HepG2 (cell line): ENCODE results near the gene GRID1. TPM values are rescaled to one million over a fixed set of nuclear protein-coding genes. Genes with fewer than 3 reads are reported as not detected.

Experiments
- ATAC-seq: fragments of 200-7000 bp; cut with Tn5 transposase; 3 replicates; pipeline ENCODE4 v1.9.1; 2020; ENCODE audit warnings: mild to moderate bottlenecking, moderate library complexity
- BruUV-seq: library from RNA; stranded (reverse); fragments of 400-500 nt; replicated peaks from 2 replicates; lab custom pipeline; 2021; lab: Mats Ljungman, UMichigan
- CTCF ChIA-PET: fragments of 300-600 bp; formaldehyde crosslinking; extraction: SDS; loops from one replicate; lab custom pipeline; 2021; ENCODE audit warnings: low total read pairs, inconsistent platforms, low intra/inter-chr PET ratio; lab: Yijun Ruan, JAX
- POLR2A ChIA-PET: fragments of 350-600 bp; sonication (Branson Sonifier 250); formaldehyde crosslinking; loops from one replicate; lab custom pipeline; 2020; ENCODE audit warnings: antibody characterized with exemption, inconsistent platforms; lab: Yijun Ruan, JAX
- DNase-seq: peaks from one replicate; pipeline ENCODE4 v3.0.0-alpha.2; 2015; ENCODE audit warnings: low spot score
- FAIRE-seq: peaks from 3 replicates; lab custom pipeline; 2011; peaks lifted over from hg19 to GRCh38; lab: Jason Lieb, UNC
- H2AFZ ChIP-seq: one replicate; pipeline ENCODE4 v1.6.1; 2011; ENCODE audit warnings: low read length, inconsistent platforms
- H3K27ac ChIP-seq: fragments of 300-600 bp; 3 replicates; pipeline ENCODE4 v1.8.0; 2011; ENCODE audit warnings: mixed run types, mild to moderate bottlenecking, mixed read lengths, low read length, inconsistent platforms; ENCODE audit not compliant: insufficient read depth; ENCODE audit errors: extremely low read length
- H3K27me3 ChIP-seq, 2 experiments: fragments of 200-600 bp in 1 of 2; 2 replicates in 1 of 2; 3 replicates in 1 of 2; pipeline versions ENCODE4 v1.6.0 to v1.8.0; 2011; ENCODE audit warnings: low read length in 2 of 2, mild to moderate bottlenecking in 2 of 2, moderate library complexity in 2 of 2, inconsistent platforms in 1 of 2; ENCODE audit not compliant: insufficient read depth in 2 of 2, control insufficient read depth in 1 of 2
- H3K36me3 ChIP-seq, 2 experiments: fragments of 200-600 bp in 1 of 2; replicated peaks in 1 of 2; 2 replicates in 1 of 2; 3 replicates in 1 of 2; pipeline versions ENCODE4 v1.5.1 to v1.8.0; 2011; ENCODE audit warnings: low read length in 2 of 2, inconsistent platforms in 1 of 2; ENCODE audit not compliant: insufficient read depth in 2 of 2, control insufficient read depth in 1 of 2
- H3K4me1 ChIP-seq: 2 replicates; pipeline ENCODE4 v1.5.1; 2012; ENCODE audit warnings: low read length, inconsistent platforms; ENCODE audit not compliant: insufficient read depth
- H3K4me2 ChIP-seq: 2 replicates; pipeline ENCODE4 v1.6.0; 2011; ENCODE audit warnings: low read depth, low read length, inconsistent platforms
- H3K4me3 ChIP-seq, 3 experiments: fragments of 200-600 bp in 1 of 3; sonication (generic), shearing (Covaris generic) in 1 of 3; replicated peaks in 1 of 3; 2 replicates each; pipeline ENCODE4 v1.5.1; 2011 to 2016; ENCODE audit warnings: low read length in 3 of 3, inconsistent platforms in 2 of 3, low read depth in 2 of 3, mild to moderate bottlenecking in 2 of 3, control low read depth in 1 of 3, mixed read lengths in 1 of 3; ENCODE audit not compliant: insufficient read depth in 1 of 3
- H3K79me2 ChIP-seq: one replicate; pipeline ENCODE4 v1.6.1; 2011; ENCODE audit warnings: low read length, inconsistent platforms; ENCODE audit not compliant: insufficient read depth
- H3K9ac ChIP-seq: 2 replicates; pipeline ENCODE4 v1.6.0; 2011; ENCODE audit warnings: mild to moderate bottlenecking, low read depth, low read length, inconsistent platforms; ENCODE audit not compliant: insufficient read depth
- H3K9me3 ChIP-seq: 2 replicates; pipeline ENCODE4 v1.5.1; 2012; ENCODE audit warnings: mild to moderate bottlenecking, low read length
- H4K20me1 ChIP-seq: 2 replicates; pipeline ENCODE4 v1.6.0; 2011; ENCODE audit warnings: inconsistent platforms, mild to moderate bottlenecking, low read length, moderate library complexity; ENCODE audit not compliant: insufficient read depth
- GATAD1 ChIP-seq: IDR thresholded peaks from 2 replicates; pipeline ENCODE4 v1.6.1; 2016; ENCODE audit warnings: missing genetic modification reagents, missing compliant biosample characterization
- GZF1 ChIP-seq: sonication (generic); formaldehyde crosslinking; IDR thresholded peaks from 2 replicates; pipeline ENCODE4 v1.5.1; 2020; ENCODE audit warnings: mild to moderate bottlenecking, missing genetic modification reagents
- MXD4 ChIP-seq: IDR thresholded peaks from 2 replicates; pipeline ENCODE4 v1.6.1; 2016; ENCODE audit warnings: mild to moderate bottlenecking, missing biosample characterization, missing genetic modification reagents
- PITX1 ChIP-seq: sonication (generic); formaldehyde crosslinking; IDR thresholded peaks from 2 replicates; pipeline ENCODE4 v1.5.1; 2020; ENCODE audit warnings: mild to moderate bottlenecking, missing genetic modification reagents
- REL ChIP-seq: sonication (generic); formaldehyde crosslinking; conservative IDR thresholded peaks from 2 replicates; pipeline ENCODE4 v1.8.0; 2022; ENCODE audit warnings: mild to moderate bottlenecking, missing genetic modification reagents, moderate library complexity
- SRSF4 ChIP-seq: fragments of 200-400 bp; formaldehyde crosslinking; IDR thresholded peaks from one replicate; pipeline ENCODE4 v1.6.1; 2018; ENCODE audit warnings: mild to moderate bottlenecking, low read depth, low read length, moderate library complexity; ENCODE audit not compliant: poor library complexity, severe bottlenecking
- SSRP1 ChIP-seq: IDR thresholded peaks from 2 replicates; pipeline ENCODE4 v1.6.1; 2016; ENCODE audit warnings: control low read depth
- U2AF1 ChIP-seq: fragments of 200-400 bp; formaldehyde crosslinking; optimal IDR thresholded peaks from 2 replicates; pipeline ENCODE3; 2017; ENCODE audit warnings: mild to moderate bottlenecking, low read depth, low read length
- ZBTB10 ChIP-seq: sonication (generic); formaldehyde crosslinking; IDR thresholded peaks from 2 replicates; pipeline ENCODE4 v1.4.0; 2020; ENCODE audit warnings: missing genetic modification reagents, borderline replicate concordance
- ZBTB26 ChIP-seq: IDR thresholded peaks from 2 replicates; pipeline ENCODE4 v1.6.1; 2016; ENCODE audit warnings: missing compliant biosample characterization, missing genetic modification reagents, borderline replicate concordance
- ZFP36 ChIP-seq: fragments of 150-350 bp; IDR thresholded peaks from 2 replicates; pipeline ENCODE4 v1.6.1; 2018; ENCODE audit warnings: borderline replicate concordance, low read length, low read depth; ENCODE audit not compliant: partially characterized antibody
- ZNF567 ChIP-seq: sonication (generic); formaldehyde crosslinking; IDR thresholded peaks from 2 replicates; pipeline ENCODE4 v1.8.1; 2023; ENCODE audit warnings: mild to moderate bottlenecking, missing genetic modification reagents, borderline replicate concordance
- WGBS: methylation state at CpG from one replicate; pipeline ENCODE4 v1.1.6; 2017; ENCODE audit warnings: low lambda C conversion rate; 5-methylcytosine and 5-hydroxymethylcytosine counted together
- in situ Hi-C: cut with HindIII; loops from 2 replicates; pipeline ENCODE4 v1.10.0; 2017; ENCODE audit warnings: low pct_unique_long_range_greater_than_20kb; ENCODE audit not compliant: extremely low pct_ligation_motif_present
- intact Hi-C: fragments of 100-400 bp; cut with micrococcal nuclease; formaldehyde crosslinking; loops from one replicate; pipeline ENCODE4 v1.10.0; 2022; ENCODE audit not compliant: unreplicated experiment
- polyA plus RNA-seq, 8 experiments: library from polyadenylated mRNA; depleted of rRNA in 3 of 8; stranded (reverse) in 7 of 8; unstranded in 1 of 8; fragments of >200 nt; fragmentation: Illumina TruSeq in 4 of 8; extraction: Trizol in 4 of 8; gene quantifications; 2 replicates each; pipeline versions ENCODE4 v1.2.1 to v1.2.3, GENCODE V29; 2011 to 2016; ENCODE audit warnings: low read depth in 4 of 8, missing spikeins in 1 of 8, mixed read lengths in 1 of 8; ENCODE audit not compliant: insufficient read depth in 1 of 8
- total RNA-seq, 5 experiments: library from RNA; depleted of rRNA; stranded (reverse); fragments of >200 nt; fragmentation: Illumina TruSeq; extraction: Trizol; gene quantifications; 2 replicates each; pipeline ENCODE4 v1.2.3, GENCODE V29; 2016; ENCODE audit warnings: low read depth in 1 of 5
- TF ChIP-seq, protein P1 (sequence below): sonication (generic); formaldehyde crosslinking; IDR thresholded peaks from 2 replicates; pipeline ENCODE4 v1.8.0; 2022; ENCODE audit warnings: mild to moderate bottlenecking, missing genetic modification reagents; ENCODE audit not compliant: insufficient replicate concordance
- TF ChIP-seq, protein P2 (sequence below): IDR thresholded peaks from 2 replicates; pipeline ENCODE4 v1.6.1; 2016; ENCODE audit warnings: low read depth
- TF ChIP-seq, protein P3 (sequence below): sonication (generic); formaldehyde crosslinking; IDR thresholded peaks from 2 replicates; pipeline ENCODE4 v1.4.0; 2020; ENCODE audit warnings: missing genetic modification reagents

GRID1 gene
- total and polyA plus RNA-seq, 2 of the 13 experiments (the other 11 are each of a cell fraction or from before 2014, with no cell fraction given) = 0.05 TPM; not detected in 1

DNA sequence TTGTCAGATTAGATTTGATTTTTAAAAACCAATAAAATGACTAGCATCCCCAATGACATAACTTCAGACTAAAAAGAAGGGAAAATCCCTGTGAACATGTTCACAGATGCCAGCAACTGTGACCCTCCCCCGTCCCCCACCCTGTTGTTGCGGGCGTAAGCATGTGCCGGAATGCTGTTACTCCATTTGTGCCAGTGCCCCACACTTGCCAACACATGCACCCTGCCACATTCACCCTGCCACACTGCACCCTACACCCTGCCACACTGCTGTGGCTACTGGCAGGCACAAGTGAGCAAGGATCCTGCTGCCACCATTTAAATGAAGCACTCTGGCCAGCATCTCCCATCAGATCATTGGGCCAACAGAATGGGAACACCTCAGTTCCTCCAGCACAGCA, 540.2 kb downstream of the GRID1 start:
- no peak overlapping the region for H3K9ac ChIP-seq
- in situ Hi-C loops = no loop called here
- BruUV-seq = no TSS peak
- no peak overlapping the region for H3K4me3 ChIP-seq
- no peak overlapping the region for H3K27ac ChIP-seq
- H3K9me3 ChIP-seq = no peaks in the 10 kb centered on the region
- no peaks in the 10 kb centered on the region for H3K79me2 ChIP-seq
- no peak overlapping the region for H2AFZ ChIP-seq
- TF ChIP-seq SRSF4 (no peak), MXD4 (CRISPR knock-in tag) (no peak), ZBTB26 (CRISPR knock-in tag) (no peak), U2AF1 (no peak), ZFP36 (no peak), PITX1 (CRISPR knock-in tag) (no peak), SSRP1 (no peak), GZF1 (CRISPR knock-in tag) (no peak), ZNF567 (CRISPR knock-in tag) (no peak), REL (CRISPR knock-in tag) (no peak), GATAD1 (CRISPR knock-in tag) (no peak), ZBTB10 (CRISPR knock-in tag) (no peak)
- TF ChIP-seq, protein P1, sequence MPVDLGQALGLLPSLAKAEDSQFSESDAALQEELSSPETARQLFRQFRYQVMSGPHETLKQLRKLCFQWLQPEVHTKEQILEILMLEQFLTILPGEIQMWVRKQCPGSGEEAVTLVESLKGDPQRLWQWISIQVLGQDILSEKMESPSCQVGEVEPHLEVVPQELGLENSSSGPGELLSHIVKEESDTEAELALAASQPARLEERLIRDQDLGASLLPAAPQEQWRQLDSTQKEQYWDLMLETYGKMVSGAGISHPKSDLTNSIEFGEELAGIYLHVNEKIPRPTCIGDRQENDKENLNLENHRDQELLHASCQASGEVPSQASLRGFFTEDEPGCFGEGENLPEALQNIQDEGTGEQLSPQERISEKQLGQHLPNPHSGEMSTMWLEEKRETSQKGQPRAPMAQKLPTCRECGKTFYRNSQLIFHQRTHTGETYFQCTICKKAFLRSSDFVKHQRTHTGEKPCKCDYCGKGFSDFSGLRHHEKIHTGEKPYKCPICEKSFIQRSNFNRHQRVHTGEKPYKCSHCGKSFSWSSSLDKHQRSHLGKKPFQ (CRISPR knock-in tag) = no peak
- TF ChIP-seq, protein P2, sequence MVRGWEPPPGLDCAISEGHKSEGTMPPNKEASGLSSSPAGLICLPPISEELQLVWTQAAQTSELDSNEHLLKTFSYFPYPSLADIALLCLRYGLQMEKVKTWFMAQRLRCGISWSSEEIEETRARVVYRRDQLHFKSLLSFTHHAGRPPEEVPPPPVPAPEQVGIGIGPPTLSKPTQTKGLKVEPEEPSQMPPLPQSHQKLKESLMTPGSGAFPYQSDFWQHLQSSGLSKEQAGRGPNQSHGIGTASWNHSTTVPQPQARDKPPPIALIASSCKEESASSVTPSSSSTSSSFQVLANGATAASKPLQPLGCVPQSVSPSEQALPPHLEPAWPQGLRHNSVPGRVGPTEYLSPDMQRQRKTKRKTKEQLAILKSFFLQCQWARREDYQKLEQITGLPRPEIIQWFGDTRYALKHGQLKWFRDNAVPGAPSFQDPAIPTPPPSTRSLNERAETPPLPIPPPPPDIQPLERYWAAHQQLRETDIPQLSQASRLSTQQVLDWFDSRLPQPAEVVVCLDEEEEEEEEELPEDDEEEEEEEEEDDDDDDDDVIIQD (CRISPR knock-in tag) = no peak
- TF ChIP-seq, protein P3, sequence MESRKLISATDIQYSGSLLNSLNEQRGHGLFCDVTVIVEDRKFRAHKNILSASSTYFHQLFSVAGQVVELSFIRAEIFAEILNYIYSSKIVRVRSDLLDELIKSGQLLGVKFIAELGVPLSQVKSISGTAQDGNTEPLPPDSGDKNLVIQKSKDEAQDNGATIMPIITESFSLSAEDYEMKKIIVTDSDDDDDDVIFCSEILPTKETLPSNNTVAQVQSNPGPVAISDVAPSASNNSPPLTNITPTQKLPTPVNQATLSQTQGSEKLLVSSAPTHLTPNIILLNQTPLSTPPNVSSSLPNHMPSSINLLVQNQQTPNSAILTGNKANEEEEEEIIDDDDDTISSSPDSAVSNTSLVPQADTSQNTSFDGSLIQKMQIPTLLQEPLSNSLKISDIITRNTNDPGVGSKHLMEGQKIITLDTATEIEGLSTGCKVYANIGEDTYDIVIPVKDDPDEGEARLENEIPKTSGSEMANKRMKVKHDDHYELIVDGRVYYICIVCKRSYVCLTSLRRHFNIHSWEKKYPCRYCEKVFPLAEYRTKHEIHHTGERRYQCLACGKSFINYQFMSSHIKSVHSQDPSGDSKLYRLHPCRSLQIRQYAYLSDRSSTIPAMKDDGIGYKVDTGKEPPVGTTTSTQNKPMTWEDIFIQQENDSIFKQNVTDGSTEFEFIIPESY (CRISPR knock-in tag) = no peak
- DNase-seq = no peak
- no peaks in the 10 kb centered on the region for H3K36me3 ChIP-seq
- intact Hi-C loops = no loop called here
- WGBS = 59% methylated on average over 4 of the region's 4 CpGs
- H3K27me3 ChIP-seq = no peaks in the 10 kb centered on the region
- no peak for ATAC-seq
- ChIA-PET POLR2A (no interaction called here), CTCF (no interaction called here)
- no peak overlapping the region for H3K4me2 ChIP-seq
- H4K20me1 ChIP-seq = no peaks in the 10 kb centered on the region
- H3K4me1 ChIP-seq = no peaks in the 10 kb centered on the region
- FAIRE-seq = no peak
